ENCODE results near the gene MAGEA8.

GRCh38 chrX:149881081-149881711 lies at the start of gene MAGEA8:
- TF ChIP-seq YY1 (IDR thresholded peaks at IDR 0.05; ENCODE audit: insufficient read depth, insufficient read length) (no peak), ZNF274 (IDR thresholded peaks at IDR 0.05; ENCODE audit: low read depth, low read length) (no peak)

All from NT2/D1 (cell line).